Putamen (tissue), 1 donor: ENCODE results near the gene ADSS2.
"Not testable (repeated sequence)": the region's sequence is repeated elsewhere in the genome, so short reads cannot be mapped to it uniquely, and the experiment has no call there.

Experiments used
- DNase-seq: peaks from one replicate; pipeline ENCODE4 v3.0.0-alpha.2; 2016; ENCODE audit warnings: low spot score

ADSS2 gene

GRCh38 chr1:244451539-244451950 lies at the start of gene ADSS2:
Gene ADSS2, minus strand, starts transcription at chr1:244451909. Its CDS starts 92 bp downstream, at chr1:244451817.
- DNase-seq: no peak

- DNase-seq: not testable (repeated sequence)
Observed at GRCh38 chr1:244500515-244500914, 48.8 kb upstream of the ADSS2 start.

GRCh38 chr1:244499484-244499883 lies 47.8 kb upstream of the ADSS2 start:
- not testable (repeated sequence) for DNase-seq

- no peak for DNase-seq
Observed at GRCh38 chr1:244497805-244498204, 46.1 kb upstream of the ADSS2 start.

- no peak for DNase-seq
Observed at GRCh38 chr1:244496186-244496585, 44.5 kb upstream of the ADSS2 start.

GRCh38 chr1:244494653-244495052 lies 42.9 kb upstream of the ADSS2 start:
- no peak for DNase-seq

GRCh38 chr1:244484971-244485370 lies 33.3 kb upstream of the ADSS2 start:
- not testable (repeated sequence) for DNase-seq

- no peak for DNase-seq
Observed at GRCh38 chr1:244473059-244473605, 21.4 kb upstream of the ADSS2 start.

GRCh38 chr1:244466724-244467123 lies 15.0 kb upstream of the ADSS2 start:
- no peak for DNase-seq

- peak; percentile 83 for DNase-seq
Observed at GRCh38 chr1:244461245-244462071, 9.7 kb upstream of the ADSS2 start, which contains the start of gene CATSPERE. Gene CATSPERE, plus strand, starts transcription at chr1:244461273. Its CDS starts 157 bp downstream, at chr1:244461430.

GRCh38 chr1:244460197-244460596 lies 8.5 kb upstream of the ADSS2 start:
- no peak for DNase-seq

GRCh38 chr1:244458781-244459180 lies 7.1 kb upstream of the ADSS2 start:
- DNase-seq: no peak

GRCh38 chr1:244456586-244456985 lies 4.9 kb upstream of the ADSS2 start:
- no peak for DNase-seq

GRCh38 chr1:244454412-244454811 lies 2.7 kb upstream of the ADSS2 start:
- no peak for DNase-seq

GRCh38 chr1:244451951-244452795 lies 464 bp upstream of the ADSS2 start:
- DNase-seq: peak; percentile 100

GRCh38 chr1:244450597-244451538 lies 841 bp downstream of the ADSS2 start:
- DNase-seq: no peak

- no peak for DNase-seq
Observed at GRCh38 chr1:244449936-244450508, 1.7 kb downstream of the ADSS2 start.

GRCh38 chr1:244448279-244449036 lies 3.3 kb downstream of the ADSS2 start:
- no peak for DNase-seq

- no peak for DNase-seq
Observed at GRCh38 chr1:244447552-244447951, 4.2 kb downstream of the ADSS2 start.

- DNase-seq: no peak
Observed at GRCh38 chr1:244447024-244447423, 4.7 kb downstream of the ADSS2 start.
